Sciatic nerve (tissue), 2 donors: ENCODE measurements around the gene BBS12. TPM values are rescaled to one million over a fixed set of nuclear protein-coding genes. Genes with fewer than 3 reads are reported as not detected.

Experiments
- ATAC-seq: fragments of 200-7000 bp; cut with Tn5 transposase; one replicate; pipeline ENCODE4 v1.9.1; 2020; ENCODE audit warnings: mild to moderate bottlenecking, moderate library complexity
- DNase-seq: peaks from one replicate; pipeline ENCODE4 v3.0.0-alpha.2; 2020; ENCODE audit warnings: low spot score
- intact Hi-C: fragments of 100-400 bp; cut with DNase I; formaldehyde crosslinking; loops from one replicate; pipeline ENCODE4 v1.14.2; 2022
- total RNA-seq: library from RNA; stranded (reverse); fragmentation: NEBNext Ultra II Directional; extraction: Animal tissue kit (Norgen Biotek cat#: 25700); gene quantifications from one replicate; pipeline ENCODE4 v1.2.1, GENCODE V29; 2021
- donor health status: DM: no; HTN: no; CAD: no.
- donor health status: DM: no; HTN: no; CAD: no.

BBS12 gene
- 4.2 TPM for total RNA-seq

DNA sequence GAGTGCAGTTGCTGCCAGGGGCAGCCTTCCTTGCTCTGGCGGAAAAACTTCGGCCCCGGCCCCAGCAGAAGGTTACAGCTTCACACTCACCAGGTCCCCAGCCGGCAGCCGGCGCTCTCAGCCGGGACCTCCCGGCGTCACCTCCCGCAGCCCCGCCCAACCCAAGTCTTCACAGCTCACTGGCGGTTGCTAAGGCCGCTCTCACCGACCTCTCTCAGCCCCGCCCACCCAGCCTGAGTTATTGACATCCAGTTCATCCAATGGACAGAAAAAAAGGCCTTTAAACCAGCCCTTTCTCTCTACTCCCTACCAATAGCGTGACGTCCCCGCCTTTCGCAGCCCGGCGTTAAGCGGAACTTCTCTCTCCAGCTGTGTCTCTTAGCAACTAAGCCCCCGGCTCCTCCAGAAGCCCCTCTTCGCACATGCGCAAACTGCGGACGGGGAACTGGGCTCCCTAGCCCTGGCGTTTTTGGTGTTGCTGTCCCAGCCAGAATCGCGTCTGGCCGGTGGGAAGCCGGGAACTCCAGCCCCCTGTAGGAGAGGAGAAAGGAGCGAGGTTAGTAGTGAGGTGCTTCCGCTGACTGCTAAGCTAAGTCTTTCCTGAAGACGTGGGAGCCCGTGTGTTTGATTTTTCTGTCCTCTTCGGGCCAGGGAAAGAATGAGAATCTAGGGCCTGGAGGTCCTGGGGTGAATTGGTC lies at the start of gene BBS12:
Gene BBS12, plus strand, starts transcription at position 376 of the 698 bp plus-strand sequence. CDS start 9,189 bp downstream, outside the sequence.
- ATAC-seq (peak; percentile 100), DNase-seq (peak; percentile 99)
- intact Hi-C loops, result no loop called here

DNA sequence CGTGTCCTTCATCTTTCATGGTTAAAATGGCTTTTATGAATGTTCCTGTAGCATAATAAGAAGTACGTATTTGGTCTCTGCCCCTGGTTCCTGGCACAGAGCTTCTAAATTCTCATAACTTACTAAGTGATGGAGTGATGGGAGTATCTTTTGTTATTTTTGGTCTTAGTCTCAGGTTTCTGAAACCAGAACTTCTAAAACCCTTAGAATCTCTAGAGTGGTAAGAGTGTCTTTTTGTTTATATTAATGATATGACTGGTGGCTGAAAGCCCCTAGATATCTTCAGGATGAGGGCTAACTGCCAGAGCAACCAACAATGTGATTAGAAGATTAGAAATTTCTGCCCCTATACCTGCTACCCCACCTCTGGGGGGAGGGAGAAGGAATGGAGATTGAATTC lies 45.8 kb upstream of the BBS12 start:
- intact Hi-C loops, result no loop called here
- no peak for ATAC-seq

DNA sequence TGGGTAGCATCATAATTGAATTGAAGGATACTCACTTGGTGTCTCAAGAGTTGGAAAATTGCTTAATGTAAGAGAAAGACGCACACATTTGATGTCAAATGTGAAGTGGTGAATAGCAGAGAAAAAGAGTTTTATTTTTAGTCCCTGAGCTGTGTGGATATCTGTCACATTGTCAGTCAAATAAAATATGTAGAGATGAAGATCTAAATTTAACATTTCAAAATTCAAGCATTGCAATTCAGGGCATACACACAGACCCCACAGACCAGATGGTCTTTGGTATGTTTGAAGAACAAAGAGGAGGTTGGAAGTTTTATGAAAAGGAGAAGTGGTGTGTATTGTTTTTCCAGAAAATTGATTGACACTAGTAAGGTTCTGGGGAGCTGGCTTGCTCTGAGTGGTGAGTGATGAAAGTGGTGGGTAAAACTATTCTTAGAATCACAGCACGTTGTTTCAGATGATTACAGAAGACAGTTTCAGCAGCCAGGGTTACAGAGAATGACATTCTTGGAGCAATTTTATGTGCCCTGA lies 44.9 kb upstream of the BBS12 start:
- ATAC-seq (no peak), DNase-seq (no peak)
- intact Hi-C loops, result no loop called here

More for the DNA sequence above, 45.8 kb upstream of the BBS12 start:
- no peak for DNase-seq

DNA sequence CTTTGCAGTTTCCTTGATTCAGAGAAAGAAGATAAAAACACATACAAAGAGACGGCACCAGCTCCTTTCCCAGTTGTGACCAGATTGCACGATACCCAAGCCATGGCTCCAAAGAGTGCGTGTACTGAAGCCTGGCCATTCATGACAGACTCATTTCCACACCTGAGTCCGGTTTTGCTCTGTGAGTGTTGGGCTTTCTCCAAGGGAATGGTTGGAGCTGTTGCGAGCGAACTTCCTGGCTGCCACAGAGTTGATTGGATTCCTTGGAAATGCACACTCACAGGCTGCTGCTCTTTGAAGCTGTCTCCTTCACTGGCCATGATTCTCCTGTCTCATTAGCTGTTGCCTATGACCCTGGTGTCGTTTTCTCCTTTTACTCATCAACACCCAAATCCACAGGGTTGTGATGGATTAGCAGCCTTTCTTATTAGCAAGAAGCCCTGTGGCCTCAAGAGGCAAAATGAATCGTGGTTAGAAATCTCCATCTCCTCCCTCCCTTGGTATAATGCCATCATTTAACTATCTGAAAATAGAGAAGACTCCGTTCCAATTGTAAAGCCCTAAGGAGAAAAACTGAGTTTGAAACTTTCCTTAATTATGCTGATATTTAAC lies 43.9 kb upstream of the BBS12 start:
- intact Hi-C loops, result no loop called here
- peak; percentile 42 for ATAC-seq
- DNase-seq, result no peak

DNA sequence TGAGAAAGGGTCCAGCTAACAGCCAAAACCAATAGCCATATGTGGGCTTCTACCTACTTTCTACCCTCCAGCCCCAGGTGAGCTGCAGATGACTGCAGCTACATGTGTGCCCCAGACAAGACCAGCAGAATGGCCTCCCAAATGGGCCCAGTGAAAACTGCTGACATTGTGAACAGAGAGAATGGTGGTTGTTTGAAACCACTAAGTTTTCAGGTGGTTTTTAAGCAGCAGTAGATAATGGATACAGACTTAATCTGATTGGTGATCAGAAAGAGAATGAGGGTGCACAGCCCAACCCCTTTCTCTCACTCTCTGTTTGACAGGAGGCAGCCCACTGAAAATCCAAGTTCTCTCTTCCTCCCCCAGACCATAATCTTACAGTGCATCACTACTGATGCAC lies 42.5 kb upstream of the BBS12 start:
- intact Hi-C loops, result no loop called here
- no peak for ATAC-seq
- no peak for DNase-seq

DNA sequence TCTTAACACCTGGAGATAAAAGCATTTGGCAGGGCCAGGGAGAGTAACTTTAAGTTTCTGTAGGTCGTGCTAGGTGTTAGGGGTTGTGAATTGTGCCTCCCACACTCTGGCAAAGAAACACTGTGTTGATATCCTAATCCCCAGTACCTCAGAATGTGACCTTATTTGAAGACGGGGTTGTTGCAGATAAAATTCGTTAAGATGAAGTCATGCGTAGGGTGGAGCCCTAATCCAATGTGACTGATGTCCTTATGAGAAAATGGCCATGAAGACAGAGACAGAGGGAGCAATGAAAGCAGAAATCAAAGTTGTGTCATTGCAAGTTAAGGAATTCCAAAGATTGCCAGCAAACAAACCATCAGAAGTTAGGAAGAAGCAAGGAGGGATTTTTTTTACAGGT lies 40.5 kb upstream of the BBS12 start:
- ATAC-seq, result no peak
- intact Hi-C loops, result no loop called here
- no peak for DNase-seq

DNA sequence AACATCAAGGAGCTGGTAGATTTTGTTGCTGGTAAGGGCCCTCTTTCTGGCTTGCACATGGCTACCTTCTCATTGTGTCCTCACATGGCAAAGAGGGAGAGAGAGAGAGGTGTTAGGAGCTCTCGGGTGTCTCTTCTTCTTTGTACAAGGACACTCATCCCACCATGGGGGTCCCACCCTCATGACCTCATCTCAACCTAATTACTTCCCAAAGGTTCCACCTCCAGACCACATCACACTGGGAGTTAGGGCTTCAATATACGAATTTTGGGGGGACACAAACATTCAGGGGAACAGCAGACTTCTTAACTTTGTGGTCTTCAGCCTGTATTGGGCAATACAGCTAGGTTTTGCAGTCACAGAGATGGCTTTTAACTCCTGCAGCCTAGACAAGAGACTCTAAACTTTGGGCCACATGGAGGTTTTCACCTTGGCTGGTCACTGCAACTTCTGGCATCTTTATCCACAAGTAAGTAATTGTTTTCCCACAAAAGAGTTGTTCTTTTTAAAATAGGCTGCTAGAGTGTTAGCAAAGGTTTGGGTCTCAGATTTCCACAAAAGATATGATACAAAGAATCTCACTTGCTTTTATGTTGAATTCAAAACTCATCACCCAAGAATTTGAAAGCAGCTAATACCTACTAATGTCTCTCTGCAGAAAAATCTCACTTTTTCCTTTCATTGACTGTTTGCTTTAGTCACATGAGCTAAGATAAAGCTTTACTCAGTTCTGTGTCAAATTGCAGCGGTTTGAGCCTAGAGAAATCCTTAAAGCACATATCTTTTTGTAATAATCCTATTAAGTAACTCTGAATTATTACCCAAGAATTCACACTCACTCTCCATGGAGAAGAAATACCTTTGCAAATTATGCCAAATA lies 39.6 kb upstream of the BBS12 start:
- DNase-seq (no peak), ATAC-seq (no peak)
- intact Hi-C loops, result no loop called here

DNA sequence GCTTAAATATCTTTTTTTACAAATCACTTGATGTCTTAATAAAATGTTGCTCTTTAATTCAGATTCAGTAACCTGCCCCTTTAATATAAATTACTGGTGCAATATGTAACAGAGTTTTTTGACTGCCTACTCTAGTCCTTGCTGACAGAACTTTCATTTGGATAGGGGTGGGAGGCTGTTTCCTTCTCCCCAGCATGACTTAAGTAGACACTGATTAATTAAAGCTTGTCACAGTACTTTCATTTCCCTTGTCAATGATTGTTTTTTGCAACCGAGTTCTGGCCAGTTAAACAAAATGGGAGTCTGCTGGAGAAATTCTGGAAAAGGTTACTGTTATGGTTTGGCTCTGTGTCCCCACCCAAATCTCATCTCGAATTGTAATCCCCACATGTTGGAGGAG lies 37.3 kb upstream of the BBS12 start:
- no peak for DNase-seq
- intact Hi-C loops, result no loop called here
- no peak for ATAC-seq

DNA sequence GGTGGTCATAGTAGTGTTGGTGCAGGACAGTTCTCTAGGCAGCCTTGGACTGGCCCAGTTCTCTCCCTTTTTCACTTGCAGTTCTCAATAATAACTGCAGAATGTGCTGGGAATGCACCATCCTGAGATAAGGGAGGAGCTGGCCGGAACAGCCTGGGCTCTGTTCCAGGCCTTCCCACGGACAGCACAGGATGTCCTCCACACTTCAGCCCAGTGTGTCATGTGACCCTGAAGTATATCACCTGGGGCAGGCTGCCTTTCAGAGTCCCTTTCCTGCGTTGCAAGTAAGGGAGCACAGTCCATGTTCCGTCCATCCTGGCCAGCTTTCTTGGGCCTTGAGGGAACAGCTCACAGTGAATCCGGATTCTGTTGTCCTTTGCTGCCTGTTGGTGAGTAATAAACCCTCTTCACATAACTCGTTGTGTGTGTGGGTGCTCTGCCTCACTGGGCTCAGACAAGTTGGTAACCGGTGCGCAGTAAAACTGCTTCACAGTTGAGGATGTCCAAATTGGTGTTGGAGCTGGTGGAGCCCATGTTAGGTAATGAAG lies 32.3 kb upstream of the BBS12 start:
- ATAC-seq (peak; percentile 30), DNase-seq (no peak)
- intact Hi-C loops, result no loop called here

DNA sequence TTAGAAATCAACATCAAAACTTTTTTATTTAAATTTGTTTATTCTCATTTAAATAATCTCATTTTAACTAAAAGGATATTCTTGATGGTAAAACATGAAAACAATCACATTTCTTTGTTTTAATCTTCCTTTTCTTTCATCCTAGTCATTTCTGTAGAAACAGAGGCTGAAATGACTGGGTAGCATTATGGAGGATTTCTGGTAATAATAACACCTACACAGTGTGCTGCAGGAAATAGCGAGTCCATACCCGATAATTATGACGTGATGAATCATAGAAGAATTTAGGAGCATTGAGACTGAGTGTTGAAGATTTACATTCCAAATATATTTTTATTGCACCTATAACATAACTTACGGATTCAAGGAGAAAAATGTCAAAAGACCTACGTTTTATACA lies 31.4 kb upstream of the BBS12 start:
- ATAC-seq, result no peak
- intact Hi-C loops, result no loop called here
- no peak for DNase-seq

DNA sequence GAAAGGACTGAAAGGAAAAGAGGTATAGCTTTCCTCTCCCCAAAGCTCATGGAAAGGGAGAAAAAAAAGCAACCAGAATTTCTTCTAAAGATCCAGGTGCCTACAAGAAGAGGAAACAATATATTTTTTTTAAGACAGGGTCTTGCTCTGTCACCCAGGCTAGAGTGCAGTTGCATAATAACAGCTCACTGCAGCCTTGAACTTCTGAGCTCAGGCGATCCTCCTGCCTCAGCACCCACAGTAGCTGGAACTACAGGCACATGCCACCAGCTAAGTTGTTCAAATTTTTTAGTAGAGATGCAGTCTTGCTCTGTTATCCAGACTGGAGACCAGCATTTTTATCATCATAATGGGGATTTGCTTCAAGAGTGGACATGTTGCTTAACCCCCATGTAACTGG lies 30.5 kb upstream of the BBS12 start:
- intact Hi-C loops, result no loop called here
- DNase-seq (no peak), ATAC-seq (no peak)

DNA sequence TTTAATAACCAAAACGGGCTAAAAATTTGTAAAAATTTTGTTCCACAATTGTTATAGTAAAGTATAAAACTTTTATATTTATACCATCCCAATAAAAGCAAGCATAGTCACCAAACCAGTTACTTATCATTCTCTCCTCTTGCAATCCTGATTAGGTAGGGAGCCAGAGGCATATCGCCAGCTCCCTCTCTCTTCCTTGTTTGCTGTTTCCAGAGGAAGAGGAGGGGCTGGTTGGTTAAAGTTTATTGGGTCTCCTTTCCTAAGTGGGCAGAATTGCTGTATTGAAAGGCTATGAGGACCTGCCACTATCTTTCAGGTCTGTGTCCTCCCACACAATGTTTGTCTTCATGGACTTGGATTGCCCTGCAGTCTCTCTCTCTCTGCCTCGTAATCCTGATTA lies 29.6 kb upstream of the BBS12 start:
- intact Hi-C loops, result no loop called here
- ATAC-seq, result no peak
- no peak for DNase-seq

DNA sequence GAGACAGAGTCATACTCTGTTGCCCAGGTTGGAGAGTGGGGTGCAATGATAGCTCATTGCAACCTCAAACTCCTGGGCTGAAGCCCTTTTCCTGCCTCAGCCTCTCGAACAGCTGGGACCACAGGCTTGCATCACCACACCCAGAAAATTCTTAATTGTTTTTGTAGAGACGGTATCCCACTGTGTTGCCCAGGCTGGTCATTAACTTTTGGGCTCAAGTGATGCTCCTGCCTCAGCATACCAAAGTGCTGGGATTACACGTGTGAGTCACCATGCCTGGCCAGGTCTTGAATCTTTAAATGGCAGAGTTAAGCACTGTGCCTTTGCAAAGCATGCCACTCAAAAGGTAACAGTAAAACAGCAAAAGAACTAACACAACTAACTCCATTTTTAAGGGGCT lies 28.6 kb upstream of the BBS12 start:
- intact Hi-C loops, result no loop called here
- ATAC-seq, result no peak
- no peak for DNase-seq

DNA sequence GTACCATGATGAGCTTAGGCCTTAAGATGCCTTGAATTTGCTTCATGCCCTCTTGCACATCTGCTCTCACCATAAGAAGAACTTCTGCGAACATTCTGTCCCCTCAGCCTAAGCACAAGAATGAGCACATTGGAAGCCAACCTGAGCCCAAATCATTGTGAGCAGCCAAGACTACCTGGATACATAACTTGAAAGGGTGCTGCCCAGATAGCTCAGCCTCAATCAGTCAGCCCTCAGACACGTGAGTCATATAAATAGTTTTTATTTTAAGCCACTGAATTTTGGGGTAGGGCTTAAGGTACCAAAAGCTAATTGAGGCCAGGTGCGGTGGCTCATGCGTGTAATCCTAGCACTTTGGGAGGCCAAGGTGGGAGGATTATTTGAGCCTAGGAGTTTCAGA lies 27.5 kb upstream of the BBS12 start:
- DNase-seq (no peak), ATAC-seq (no peak)
- intact Hi-C loops, result no loop called here

DNA sequence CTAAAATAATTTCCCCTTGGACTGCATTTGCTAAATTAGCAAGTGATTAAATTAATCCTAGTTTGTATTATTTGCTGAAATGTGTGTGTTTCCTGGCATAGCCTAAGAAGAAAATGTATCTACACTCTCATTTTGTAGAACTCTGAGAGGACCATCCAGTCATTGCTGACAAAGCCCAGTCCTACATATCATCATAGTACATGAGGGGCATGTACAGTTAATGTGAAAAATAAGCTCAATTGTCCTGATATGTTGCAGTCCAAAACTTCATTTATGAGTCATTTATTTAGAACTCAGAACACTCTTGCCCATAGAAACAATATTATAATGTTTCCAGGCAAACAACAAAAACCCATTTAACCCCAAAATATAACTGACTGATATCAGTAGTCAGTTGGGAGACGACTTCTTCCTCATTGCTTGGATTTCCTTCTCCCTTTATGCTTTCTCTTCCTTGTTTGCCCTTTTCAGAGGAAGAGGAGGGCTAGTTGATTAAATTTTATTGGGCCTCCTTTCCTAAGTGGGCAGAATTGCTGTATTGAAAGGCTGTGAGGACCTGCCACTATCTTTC lies 26.9 kb upstream of the BBS12 start:
- DNase-seq (no peak), ATAC-seq (no peak)
- intact Hi-C loops, result no loop called here

DNA sequence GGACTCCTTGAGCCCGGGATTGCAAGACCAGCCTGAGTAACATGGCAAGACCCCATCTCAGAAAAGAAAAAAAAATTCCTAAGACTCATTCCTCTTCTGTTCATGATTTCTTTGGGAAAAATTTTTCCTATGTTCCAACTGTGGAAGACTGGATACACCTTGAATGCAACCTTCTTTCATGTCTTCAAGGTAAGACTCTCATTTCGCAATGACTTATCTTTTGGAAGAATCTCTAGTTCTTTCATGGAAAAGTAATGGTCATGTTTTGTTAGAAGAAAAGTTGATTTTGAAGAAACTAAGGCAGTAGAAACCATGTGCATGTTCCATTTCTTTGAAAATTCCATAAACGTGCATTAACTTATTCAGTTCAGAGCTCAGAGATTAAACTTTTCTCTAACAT lies 26.0 kb upstream of the BBS12 start:
- intact Hi-C loops, result no loop called here
- DNase-seq (no peak), ATAC-seq (no peak)

DNA sequence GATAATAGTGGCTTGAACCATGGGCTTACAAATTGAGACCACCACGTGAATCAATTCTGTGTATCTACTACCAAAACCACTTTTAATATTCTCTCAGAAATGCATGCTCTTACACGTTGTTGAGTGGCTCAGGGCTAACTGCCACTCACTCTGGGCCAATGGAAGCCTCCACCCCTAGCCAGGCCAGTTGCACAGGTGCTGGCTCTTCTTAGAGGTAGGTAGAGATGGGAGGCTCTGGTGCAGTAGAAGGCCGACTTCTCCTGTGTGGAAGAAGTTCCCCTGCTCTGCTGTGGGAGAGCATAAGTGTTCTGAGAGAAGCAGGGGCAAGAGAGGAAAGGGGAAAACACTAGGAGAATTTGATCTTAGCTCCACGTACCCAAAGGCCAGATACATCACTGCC lies 25.0 kb upstream of the BBS12 start:
- no peak for ATAC-seq
- intact Hi-C loops, result no loop called here
- no peak for DNase-seq

DNA sequence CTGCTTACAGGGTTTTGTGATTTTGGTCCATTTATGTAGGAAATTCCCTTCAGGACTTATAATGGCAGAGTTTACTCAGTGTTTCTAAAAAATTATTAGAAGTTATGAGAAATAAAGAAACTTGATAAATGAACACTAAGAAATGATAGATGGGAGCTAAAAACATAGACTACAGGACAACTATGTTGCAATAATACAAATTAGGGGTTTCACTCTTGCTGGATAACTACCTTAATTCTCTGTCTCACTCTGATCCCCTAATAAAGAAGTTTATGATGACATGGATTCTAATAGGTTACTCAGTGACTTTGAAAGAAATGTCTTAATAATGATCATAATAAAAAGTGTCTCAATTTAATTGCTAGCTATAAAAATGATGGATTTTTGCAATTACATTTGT lies 23.3 kb upstream of the BBS12 start:
- DNase-seq (no peak), ATAC-seq (no peak)
- intact Hi-C loops, result no loop called here
